CD4-positive, alpha-beta T cell (primary cell): ENCODE data around the gene TMEM128. TPM values are rescaled to one million over a fixed set of nuclear protein-coding genes. Genes with fewer than 3 reads are reported as not detected.

Experiments used
- ATAC-seq: fragments of 200-7000 bp; cut with Tn5 transposase; one replicate; pipeline ENCODE4 v1.10.0; 2022; ENCODE audit warnings: mild to moderate bottlenecking; ENCODE audit not compliant: poor library complexity
- CTCF ChIA-PET: fragments of 350-600 bp; sonication (Branson Sonifier 250); formaldehyde crosslinking; loops from one replicate; lab custom pipeline; 2021; ENCODE audit warnings: antibody characterized with exemption, inconsistent platforms; lab: Charles Lee
- POLR2A ChIA-PET: fragments of 350-600 bp; sonication (Branson Sonifier 250); formaldehyde crosslinking; loops from one replicate; lab custom pipeline; 2021; ENCODE audit warnings: antibody characterized with exemption, inconsistent platforms; lab: Charles Lee
- DNase-seq, 14 experiments: peaks; one replicate each; pipeline ENCODE4 v3.0.0-alpha.2; 2013 to 2020; ENCODE audit warnings: mixed read lengths in 2 of 14
- H3K27ac ChIP-seq, 2 donors: one replicate each; pipeline versions ENCODE4 v1.5.1 to v1.7.0; 2013; ENCODE audit warnings: low read length in 2 of 2, low read depth in 1 of 2, mild to moderate bottlenecking in 1 of 2
- H3K27me3 ChIP-seq, 2 experiments: 1 replicate in 1 of 2; 2 replicates in 1 of 2; pipeline versions ENCODE4 v1.6.1 to v1.7.0; 2013; ENCODE audit warnings: low read length in 2 of 2, control low read depth in 1 of 2, mild to moderate bottlenecking in 1 of 2, moderate library complexity in 1 of 2; ENCODE audit not compliant: insufficient read depth in 2 of 2, control insufficient read depth in 1 of 2
- H3K36me3 ChIP-seq: one replicate; pipeline ENCODE4 v1.6.1; 2013; ENCODE audit warnings: low read length, control low read depth; ENCODE audit not compliant: insufficient read depth
- H3K4me1 ChIP-seq: one replicate; pipeline ENCODE4 v1.6.1; 2013; ENCODE audit warnings: low read length, control low read depth; ENCODE audit not compliant: insufficient read depth
- H3K4me3 ChIP-seq: one replicate; pipeline ENCODE4 v1.5.1; 2013; ENCODE audit warnings: mild to moderate bottlenecking, low read length, moderate library complexity
- H3K9me3 ChIP-seq, 2 experiments: 1 replicate in 1 of 2; 2 replicates in 1 of 2; pipeline versions ENCODE4 v1.6.1 to v1.7.0; 2013; ENCODE audit warnings: low read length in 2 of 2, mild to moderate bottlenecking in 2 of 2, control low read depth in 1 of 2, moderate library complexity in 1 of 2; ENCODE audit not compliant: control insufficient read depth in 1 of 2, insufficient read depth in 1 of 2
- H3K27ac Mint-ChIP-seq: one replicate; pipeline ENCODE4 v1.8.0; 2020; ENCODE audit warnings: mixed read lengths
- H3K27me3 Mint-ChIP-seq: one replicate; pipeline ENCODE4 v1.8.0; 2021; ENCODE audit warnings: mixed read lengths
- H3K36me3 Mint-ChIP-seq: one replicate; pipeline ENCODE4 v1.8.0; 2021; ENCODE audit warnings: low read depth, mixed read lengths
- H3K4me1 Mint-ChIP-seq: one replicate; pipeline ENCODE4 v1.8.0; 2021; ENCODE audit warnings: low read depth, mixed read lengths
- H3K4me3 Mint-ChIP-seq: one replicate; pipeline ENCODE4 v1.8.0; 2020; ENCODE audit warnings: mild to moderate bottlenecking, mixed read lengths
- H3K9me3 Mint-ChIP-seq: one replicate; pipeline ENCODE4 v1.8.0; 2020; ENCODE audit warnings: mixed read lengths
- intact Hi-C, 2 experiments: fragments of 100-400 bp; cut with DNase I in 1 of 2; cut with micrococcal nuclease in 1 of 2; formaldehyde crosslinking; loops; one replicate each; pipeline versions ENCODE4 v1.15.1 to v1.9.0; 2023 to 2025; cut with DNase I, micrococcal nuclease
- total RNA-seq, 174 experiments: library from RNA in 2 of 174; stranded (reverse) in 2 of 174; gene quantifications; one replicate each; pipeline ENCODE4 v1.2.3 and lab custom pipeline; 2021 to 2026
- TF ChIP-seq, protein P1 (sequence below): fragments of 200-600 bp; IDR thresholded peaks from one replicate; pipeline ENCODE4 v1.8.0; 2022; ENCODE audit warnings: antibody characterized with exemption, mild to moderate bottlenecking

TMEM128 gene
- total RNA-seq, 2 experiments from 2014 or later: 6.0 to 6.9 TPM

DNA sequence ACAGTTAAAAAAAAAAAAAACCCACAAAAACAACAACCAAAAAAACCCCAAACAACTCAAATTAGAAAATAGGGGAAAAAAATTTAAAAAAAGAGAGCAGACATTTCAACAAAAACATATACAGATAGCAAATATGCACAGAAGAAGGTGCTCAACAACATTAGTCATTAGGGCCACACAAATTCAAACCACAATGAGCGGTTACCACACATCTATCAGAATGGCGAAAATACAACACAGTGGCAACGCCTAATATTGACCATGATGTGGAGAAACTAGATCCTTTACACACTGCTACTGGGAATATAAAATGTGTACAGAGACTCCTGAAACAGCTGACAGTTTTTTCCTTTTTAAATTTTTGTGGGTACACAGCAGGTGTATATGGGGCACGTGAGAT is 22.5 kb upstream of the TMEM128 start:
- peaks cover 54% of the 10 kb centered on the region for H3K4me1 ChIP-seq
- no peaks in the 10 kb centered on the region for H3K9me3 ChIP-seq
- intact Hi-C loops: no loop called here
- Mint-ChIP-seq H3K4me1 (peaks cover 13% of the 10 kb centered on the region), H3K27ac (peak overlapping the region; percentile 95), H3K27me3 (no peaks in the 10 kb centered on the region), H3K36me3 (peaks cover 77% of the 10 kb centered on the region), H3K9me3 (no peaks in the 10 kb centered on the region), H3K4me3 (no peak overlapping the region)
- no peak overlapping the region for H3K4me3 ChIP-seq
- DNase-seq (peak in 3 of 14 experiments; percentile 24 to 51 (median 35)), ATAC-seq (no peak)
- peaks cover 46% of the 10 kb centered on the region for H3K36me3 ChIP-seq
- ChIA-PET CTCF (interaction anchor here (3.3 kb wide), 1 partner anchor 11 kb away, joined by 19 read pairs; no protein-coding TSS in a partner anchor), POLR2A (interaction anchor here (1.0 to 2.5 kb wide), 4 partner anchors 10 to 192 kb away, joined by 4 to 8 read pairs (median 4); partner anchors contain the start of gene TMEM128)
- TF ChIP-seq, protein P1, sequence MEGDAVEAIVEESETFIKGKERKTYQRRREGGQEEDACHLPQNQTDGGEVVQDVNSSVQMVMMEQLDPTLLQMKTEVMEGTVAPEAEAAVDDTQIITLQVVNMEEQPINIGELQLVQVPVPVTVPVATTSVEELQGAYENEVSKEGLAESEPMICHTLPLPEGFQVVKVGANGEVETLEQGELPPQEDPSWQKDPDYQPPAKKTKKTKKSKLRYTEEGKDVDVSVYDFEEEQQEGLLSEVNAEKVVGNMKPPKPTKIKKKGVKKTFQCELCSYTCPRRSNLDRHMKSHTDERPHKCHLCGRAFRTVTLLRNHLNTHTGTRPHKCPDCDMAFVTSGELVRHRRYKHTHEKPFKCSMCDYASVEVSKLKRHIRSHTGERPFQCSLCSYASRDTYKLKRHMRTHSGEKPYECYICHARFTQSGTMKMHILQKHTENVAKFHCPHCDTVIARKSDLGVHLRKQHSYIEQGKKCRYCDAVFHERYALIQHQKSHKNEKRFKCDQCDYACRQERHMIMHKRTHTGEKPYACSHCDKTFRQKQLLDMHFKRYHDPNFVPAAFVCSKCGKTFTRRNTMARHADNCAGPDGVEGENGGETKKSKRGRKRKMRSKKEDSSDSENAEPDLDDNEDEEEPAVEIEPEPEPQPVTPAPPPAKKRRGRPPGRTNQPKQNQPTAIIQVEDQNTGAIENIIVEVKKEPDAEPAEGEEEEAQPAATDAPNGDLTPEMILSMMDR: no peak
- peak overlapping the region in 1 of 2 donors; percentile 89 for H3K27ac ChIP-seq
- no peaks in the 10 kb centered on the region for H3K27me3 ChIP-seq

DNA sequence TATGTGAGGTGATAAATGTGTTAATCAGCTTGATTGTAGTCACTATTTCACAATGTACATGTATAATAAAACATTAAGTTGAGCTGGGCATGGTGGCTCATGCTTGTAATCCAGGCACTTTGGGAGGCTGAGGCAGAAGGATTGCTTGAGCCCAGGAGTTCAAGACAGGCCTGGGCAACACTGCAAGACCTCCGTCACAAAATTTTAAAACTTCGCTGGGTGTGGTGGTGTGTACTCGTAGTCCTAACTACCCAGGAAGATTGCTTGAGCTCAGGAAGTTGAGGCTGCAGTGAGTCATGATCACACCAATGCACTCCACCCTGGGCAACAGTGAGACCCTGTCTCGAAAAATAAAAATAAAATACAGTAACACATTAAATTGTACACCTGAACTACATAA is 21.8 kb upstream of the TMEM128 start:
- Mint-ChIP-seq H3K4me1 (peaks cover 13% of the 10 kb centered on the region), H3K9me3 (no peaks in the 10 kb centered on the region), H3K27me3 (no peaks in the 10 kb centered on the region), H3K27ac (peak overlapping the region; percentile 95), H3K4me3 (peak overlapping the region; percentile 45), H3K36me3 (peaks cover 71% of the 10 kb centered on the region)
- ChIA-PET CTCF (interaction anchor here (3.3 kb wide), 1 partner anchor 10 kb away, joined by 19 read pairs; no protein-coding TSS in a partner anchor), POLR2A (interaction anchor here (1.0 to 2.5 kb wide), 5 partner anchors 10 to 193 kb away, joined by 4 to 8 read pairs (median 4); partner anchors contain the start of genes LYAR, TMEM128 and ZBTB49)
- TF ChIP-seq, protein P1: no peak
- Histone ChIP-seq H3K4me3 (peak overlapping the region; percentile 43), H3K27ac (peak overlapping the region; percentile 53 to 89), H3K36me3 (peaks cover 40% of the 10 kb centered on the region), H3K4me1 (peaks cover 61% of the 10 kb centered on the region), H3K27me3 (no peaks in the 10 kb centered on the region), H3K9me3 (no peaks in the 10 kb centered on the region)
- peak; percentile 74 for ATAC-seq
- intact Hi-C loops: no loop called here
- peak in 11 of 14 experiments; percentile 4 to 81 (median 19) for DNase-seq

DNA sequence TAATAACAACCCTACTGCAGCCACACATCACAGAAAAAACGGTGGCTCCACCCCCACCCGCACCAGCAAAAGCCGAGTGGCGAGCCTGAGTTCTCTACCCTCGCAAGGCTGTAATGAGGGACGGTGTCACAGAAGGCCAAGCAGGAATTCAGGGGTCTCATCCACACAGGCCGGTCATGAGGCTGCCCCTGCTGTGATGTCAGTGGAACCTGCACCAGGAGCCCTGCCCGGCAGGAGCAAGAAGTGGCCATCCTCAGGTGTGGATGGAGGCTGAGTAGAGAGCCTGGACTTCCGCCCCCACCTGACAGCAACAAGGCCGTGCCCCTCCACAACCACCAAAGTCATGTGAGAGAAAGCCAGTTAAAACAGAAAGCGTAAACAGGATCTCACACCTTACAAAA is 21.3 kb upstream of the TMEM128 start:
- ChIA-PET POLR2A (interaction anchor here (1.0 to 2.5 kb wide), 6 partner anchors 9 to 193 kb away, joined by 4 to 8 read pairs (median 4); partner anchors contain the start of genes LYAR, TMEM128 and ZBTB49), CTCF (interaction anchor here (3.3 kb wide), 1 partner anchor 9 kb away, joined by 19 read pairs; no protein-coding TSS in a partner anchor)
- peaks cover 64% of the 10 kb centered on the region for H3K4me1 ChIP-seq
- Mint-ChIP-seq H3K27me3 (no peaks in the 10 kb centered on the region), H3K36me3 (peaks cover 66% of the 10 kb centered on the region), H3K4me3 (no peak overlapping the region), H3K9me3 (no peaks in the 10 kb centered on the region), H3K4me1 (peaks cover 13% of the 10 kb centered on the region), H3K27ac (peak overlapping the region; percentile 95)
- TF ChIP-seq, protein P1: no peak
- H3K36me3 ChIP-seq: peaks cover 35% of the 10 kb centered on the region
- H3K27me3 ChIP-seq: no peaks in the 10 kb centered on the region
- peak; percentile 66 for ATAC-seq
- intact Hi-C loops: no loop called here
- H3K4me3 ChIP-seq: peak overlapping the region; percentile 43
- H3K27ac ChIP-seq: peak overlapping the region; percentile 53 to 89
- H3K9me3 ChIP-seq: no peaks in the 10 kb centered on the region
- peak in 11 of 14 experiments; percentile 6 to 87 (median 28) for DNase-seq
